HEK293 (cell line): ENCODE data around the gene DTHD1.

Experiments
- CTCF ChIA-PET: fragments of 350-600 bp; formaldehyde crosslinking; extraction: SDS; loops from one replicate; lab custom pipeline; 2021; ENCODE audit warnings: antibody characterized with exemption; lab: Yijun Ruan, JAX
- POLR2A ChIA-PET: fragments of 300-600 bp; formaldehyde crosslinking; extraction: SDS; loops from one replicate; lab custom pipeline; 2020; ENCODE audit warnings: antibody characterized with exemption, inconsistent platforms; lab: Yijun Ruan, JAX
- H3K27ac ChIP-seq: fragments of 200-500 bp; sonication (Bioruptor generic); 2 replicates; pipeline ENCODE4 v1.5.1; 2014; ENCODE audit warnings: low read depth, low read length, control low read depth, inconsistent platforms; ENCODE audit errors: extremely low read depth
- H3K36me3 ChIP-seq, 2 experiments: fragments of 200-500 bp in 1 of 2; sonication (Bioruptor generic) in 1 of 2; 1 replicate in 1 of 2; 2 replicates in 1 of 2; pipeline ENCODE4 v1.5.1; 2014 to 2017; ENCODE audit warnings: inconsistent platforms in 2 of 2, low read length in 2 of 2; ENCODE audit not compliant: control insufficient read depth in 2 of 2, insufficient read depth in 1 of 2
- H3K4me1 ChIP-seq: fragments of 200-500 bp; sonication (Bioruptor generic); 2 replicates; pipeline ENCODE4 v1.5.1; 2014; ENCODE audit warnings: mild to moderate bottlenecking, low read length, inconsistent platforms; ENCODE audit not compliant: control insufficient read depth, insufficient read depth
- H3K4me3 ChIP-seq: 2 replicates; pipeline ENCODE4 v1.5.1; 2011; ENCODE audit warnings: low read depth, mild to moderate bottlenecking, control low read depth, low read length, moderate library complexity
- H3K9me3 ChIP-seq: fragments of 200-500 bp; sonication (Bioruptor generic); 2 replicates; pipeline ENCODE4 v1.5.1; 2014; ENCODE audit warnings: low read depth, low read length, inconsistent platforms; ENCODE audit not compliant: control insufficient read depth, insufficient read depth
- BCL11A ChIP-seq: fragments of 450-650 bp; formaldehyde crosslinking; IDR thresholded peaks from 2 replicates; pipeline ENCODE4 v1.5.1; 2016; ENCODE audit warnings: low read depth, missing biosample characterization, missing genetic modification characterization
- EGR2 ChIP-seq: fragments of 450-650 bp; formaldehyde crosslinking; IDR thresholded peaks from 2 replicates; pipeline ENCODE4 v1.5.1; 2016; ENCODE audit warnings: low read depth, missing biosample characterization, missing genetic modification characterization
- GLIS2 ChIP-seq: fragments of 450-650 bp; formaldehyde crosslinking; IDR thresholded peaks from 2 replicates; pipeline ENCODE4 v1.5.1; 2016; ENCODE audit warnings: missing biosample characterization, missing genetic modification characterization
- HOXC10 ChIP-seq: sonication (generic); formaldehyde crosslinking; IDR thresholded peaks from 2 replicates; pipeline ENCODE4 v1.8.1; 2023; ENCODE audit warnings: mild to moderate bottlenecking, missing genetic modification reagents
- MZF1 ChIP-seq: fragments of 450-650 bp; formaldehyde crosslinking; IDR thresholded peaks from 2 replicates; pipeline ENCODE4 v1.5.1; 2017; ENCODE audit warnings: missing biosample characterization, missing genetic modification characterization, borderline replicate concordance
- RBAK ChIP-seq: fragments of 450-650 bp; formaldehyde crosslinking; IDR thresholded peaks from 2 replicates; pipeline ENCODE4 v1.5.1; 2016; ENCODE audit warnings: missing biosample characterization, missing genetic modification characterization
- SP3 ChIP-seq: fragments of 450-650 bp; formaldehyde crosslinking; IDR thresholded peaks from 2 replicates; pipeline ENCODE4 v1.5.1; 2016; ENCODE audit warnings: missing biosample characterization, missing genetic modification characterization
- ZBTB48 ChIP-seq: fragments of 450-650 bp; formaldehyde crosslinking; IDR thresholded peaks from 2 replicates; pipeline ENCODE4 v1.5.1; 2016; ENCODE audit warnings: missing biosample characterization, missing genetic modification characterization
- ZFP37 ChIP-seq: fragments of 450-650 bp; formaldehyde crosslinking; IDR thresholded peaks from 2 replicates; pipeline ENCODE4 v1.5.1; 2016; ENCODE audit warnings: missing biosample characterization, missing genetic modification characterization
- ZNF112 ChIP-seq: fragments of 450-650 bp; formaldehyde crosslinking; IDR thresholded peaks from 2 replicates; pipeline ENCODE4 v1.5.0; 2017; ENCODE audit warnings: missing biosample characterization, missing genetic modification characterization
- ZNF19 ChIP-seq: fragments of 450-650 bp; formaldehyde crosslinking; IDR thresholded peaks from 2 replicates; pipeline ENCODE4; 2016; ENCODE audit warnings: missing biosample characterization, missing genetic modification characterization, low read depth
- ZNF214 ChIP-seq: fragments of 450-650 bp; formaldehyde crosslinking; IDR thresholded peaks from 2 replicates; pipeline ENCODE4 v1.5.1; 2017; ENCODE audit warnings: missing biosample characterization, mild to moderate bottlenecking, missing genetic modification characterization, borderline replicate concordance
- ZNF223 ChIP-seq: fragments of 450-650 bp; formaldehyde crosslinking; IDR thresholded peaks from 2 replicates; pipeline ENCODE4 v1.5.1; 2016; ENCODE audit warnings: missing biosample characterization, missing genetic modification characterization
- ZNF350 ChIP-seq: fragments of 450-650 bp; formaldehyde crosslinking; IDR thresholded peaks from 2 replicates; pipeline ENCODE4 v1.5.0; 2017; ENCODE audit warnings: missing biosample characterization, mild to moderate bottlenecking, missing genetic modification characterization
- ZNF37A ChIP-seq: fragments of 450-650 bp; IDR thresholded peaks from 2 replicates; pipeline ENCODE4 v1.5.1; 2018; ENCODE audit warnings: missing biosample characterization, missing genetic modification characterization
- ZNF426 ChIP-seq: fragments of 450-650 bp; formaldehyde crosslinking; IDR thresholded peaks from 2 replicates; pipeline ENCODE4 v1.5.1; 2017; ENCODE audit warnings: missing biosample characterization, missing genetic modification characterization, mild to moderate bottlenecking, inconsistent platforms, moderate library complexity
- ZNF501 ChIP-seq: fragments of 450-650 bp; formaldehyde crosslinking; IDR thresholded peaks from 2 replicates; pipeline ENCODE4 v1.5.1; 2016; ENCODE audit warnings: missing biosample characterization, missing genetic modification characterization
- ZNF510 ChIP-seq: fragments of 450-650 bp; formaldehyde crosslinking; IDR thresholded peaks from 2 replicates; pipeline ENCODE4 v1.5.1; 2018; ENCODE audit warnings: mild to moderate bottlenecking, missing genetic modification characterization, missing biosample characterization; ENCODE audit not compliant: insufficient replicate concordance
- ZNF548 ChIP-seq: fragments of 450-650 bp; formaldehyde crosslinking; IDR thresholded peaks from 2 replicates; pipeline ENCODE4 v1.5.1; 2016; ENCODE audit warnings: missing biosample characterization, missing genetic modification characterization
- ZNF610 ChIP-seq: fragments of 450-650 bp; formaldehyde crosslinking; IDR thresholded peaks from 2 replicates; pipeline ENCODE4 v1.5.1; 2016; ENCODE audit warnings: missing biosample characterization, missing genetic modification characterization, borderline replicate concordance
- ZNF624 ChIP-seq: fragments of 450-650 bp; formaldehyde crosslinking; IDR thresholded peaks from 2 replicates; pipeline ENCODE4 v1.5.1; 2017; ENCODE audit warnings: missing biosample characterization, missing genetic modification characterization
- ZNF701 ChIP-seq: fragments of 450-650 bp; formaldehyde crosslinking; IDR thresholded peaks from 2 replicates; pipeline ENCODE4 v1.5.1; 2016; ENCODE audit warnings: missing biosample characterization, missing genetic modification characterization
- ZNF76 ChIP-seq: fragments of 450-650 bp; formaldehyde crosslinking; IDR thresholded peaks from 2 replicates; pipeline ENCODE4; 2016; ENCODE audit warnings: low read depth, missing biosample characterization, missing genetic modification characterization, borderline replicate concordance
- TF ChIP-seq, protein P1 (sequence below): fragments of 450-650 bp; formaldehyde crosslinking; IDR thresholded peaks from 2 replicates; pipeline ENCODE4 v1.5.1; 2017; ENCODE audit warnings: missing biosample characterization, missing genetic modification characterization
- TF ChIP-seq, protein P2 (sequence below): sonication (generic); formaldehyde crosslinking; IDR thresholded peaks from 2 replicates; pipeline ENCODE4 v1.8.1; 2022; ENCODE audit warnings: mild to moderate bottlenecking, moderate library complexity, missing genetic modification reagents
- TF ChIP-seq, protein P3 (sequence below): fragments of 450-650 bp; formaldehyde crosslinking; IDR thresholded peaks from 2 replicates; pipeline ENCODE4 v1.5.1; 2016; ENCODE audit warnings: missing biosample characterization, missing genetic modification characterization
- TF ChIP-seq, protein P4 (sequence below): IDR thresholded peaks from 2 replicates; pipeline ENCODE4 v1.6.1; 2011; ENCODE audit warnings: mild to moderate bottlenecking, low read depth, low read length, borderline replicate concordance
- TF ChIP-seq, protein P5 (sequence below): fragments of 450-650 bp; formaldehyde crosslinking; IDR thresholded peaks from 2 replicates; pipeline ENCODE4; 2016; ENCODE audit warnings: missing biosample characterization, missing genetic modification characterization

Gene DTHD1

DNA sequence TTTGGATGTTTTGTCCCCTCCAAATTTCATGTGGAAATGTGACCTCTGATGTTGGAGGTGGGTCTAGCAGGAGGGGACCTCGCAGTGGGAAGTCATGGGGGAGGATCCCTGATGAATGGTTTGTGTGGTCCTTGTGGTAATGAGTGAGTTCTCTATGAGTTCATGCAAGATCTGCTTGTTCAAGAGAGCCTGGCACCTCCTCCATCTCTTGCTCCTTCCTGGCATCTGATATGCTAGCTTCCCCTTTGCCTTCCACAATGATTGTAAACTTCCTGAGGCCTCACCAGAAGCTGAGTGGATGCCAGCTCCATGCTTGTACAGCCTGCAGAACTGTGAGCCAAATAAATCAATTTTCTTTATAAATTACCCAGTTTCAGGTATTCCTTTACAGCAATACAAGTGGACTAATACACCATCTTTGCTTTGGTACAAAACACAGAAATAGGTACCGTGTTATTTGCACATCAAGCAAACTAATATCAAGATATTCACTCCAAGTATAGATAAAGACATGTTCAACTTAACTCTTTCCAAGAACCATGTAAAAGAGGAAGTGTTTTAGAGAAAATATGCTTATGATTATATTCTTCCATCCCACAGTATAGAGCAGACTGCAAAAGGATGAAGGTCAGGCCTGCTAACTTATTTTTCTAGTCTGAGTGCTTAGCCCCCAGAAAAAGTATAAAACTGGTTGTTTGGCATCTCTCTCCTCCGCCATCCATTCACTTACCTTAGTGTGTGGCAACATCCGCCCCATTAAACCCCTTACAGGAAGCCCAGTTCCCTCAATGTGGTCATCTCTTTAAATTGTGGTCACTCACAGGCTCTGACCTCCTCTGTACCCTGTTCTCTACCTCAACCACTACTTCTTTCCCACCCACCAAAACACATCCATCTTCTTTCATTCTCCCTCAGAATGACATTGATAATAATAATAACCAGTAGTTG lies 43.8 kb upstream of the DTHD1 start:
- Histone ChIP-seq H3K9me3 (no peaks in the 10 kb centered on the region), H3K36me3 (no peaks in the 10 kb centered on the region), H3K4me1 (peaks cover 7% of the 10 kb centered on the region), H3K4me3 (no peak overlapping the region), H3K27ac (no peak overlapping the region)
- CTCF ChIA-PET = no interaction called here
- TF ChIP-seq GLIS2 (tag by site-specific recombination) (no peak), ZNF223 (no peak), ZNF510 (no peak), EGR2 (tag by site-specific recombination) (no peak), ZNF37A (tag by site-specific recombination) (no peak), ZNF624 (tag by site-specific recombination) (no peak), BCL11A (tag by site-specific recombination) (no peak), ZNF76 (tag by site-specific recombination) (no peak), ZNF501 (no peak), ZNF548 (tag by site-specific recombination) (no peak), ZNF701 (tag by site-specific recombination) (no peak), ZNF350 (tag by site-specific recombination) (no peak), RBAK (tag by site-specific recombination) (no peak)
- TF ChIP-seq, protein P1, sequence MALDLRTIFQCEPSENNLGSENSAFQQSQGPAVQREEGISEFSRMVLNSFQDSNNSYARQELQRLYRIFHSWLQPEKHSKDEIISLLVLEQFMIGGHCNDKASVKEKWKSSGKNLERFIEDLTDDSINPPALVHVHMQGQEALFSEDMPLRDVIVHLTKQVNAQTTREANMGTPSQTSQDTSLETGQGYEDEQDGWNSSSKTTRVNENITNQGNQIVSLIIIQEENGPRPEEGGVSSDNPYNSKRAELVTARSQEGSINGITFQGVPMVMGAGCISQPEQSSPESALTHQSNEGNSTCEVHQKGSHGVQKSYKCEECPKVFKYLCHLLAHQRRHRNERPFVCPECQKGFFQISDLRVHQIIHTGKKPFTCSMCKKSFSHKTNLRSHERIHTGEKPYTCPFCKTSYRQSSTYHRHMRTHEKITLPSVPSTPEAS = no peak
- TF ChIP-seq, protein P2, sequence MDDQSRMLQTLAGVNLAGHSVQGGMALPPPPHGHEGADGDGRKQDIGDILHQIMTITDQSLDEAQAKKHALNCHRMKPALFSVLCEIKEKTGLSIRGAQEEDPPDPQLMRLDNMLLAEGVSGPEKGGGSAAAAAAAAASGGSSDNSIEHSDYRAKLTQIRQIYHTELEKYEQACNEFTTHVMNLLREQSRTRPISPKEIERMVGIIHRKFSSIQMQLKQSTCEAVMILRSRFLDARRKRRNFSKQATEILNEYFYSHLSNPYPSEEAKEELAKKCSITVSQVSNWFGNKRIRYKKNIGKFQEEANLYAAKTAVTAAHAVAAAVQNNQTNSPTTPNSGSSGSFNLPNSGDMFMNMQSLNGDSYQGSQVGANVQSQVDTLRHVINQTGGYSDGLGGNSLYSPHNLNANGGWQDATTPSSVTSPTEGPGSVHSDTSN (CRISPR knock-in tag) = no peak
- TF ChIP-seq, protein P3, sequence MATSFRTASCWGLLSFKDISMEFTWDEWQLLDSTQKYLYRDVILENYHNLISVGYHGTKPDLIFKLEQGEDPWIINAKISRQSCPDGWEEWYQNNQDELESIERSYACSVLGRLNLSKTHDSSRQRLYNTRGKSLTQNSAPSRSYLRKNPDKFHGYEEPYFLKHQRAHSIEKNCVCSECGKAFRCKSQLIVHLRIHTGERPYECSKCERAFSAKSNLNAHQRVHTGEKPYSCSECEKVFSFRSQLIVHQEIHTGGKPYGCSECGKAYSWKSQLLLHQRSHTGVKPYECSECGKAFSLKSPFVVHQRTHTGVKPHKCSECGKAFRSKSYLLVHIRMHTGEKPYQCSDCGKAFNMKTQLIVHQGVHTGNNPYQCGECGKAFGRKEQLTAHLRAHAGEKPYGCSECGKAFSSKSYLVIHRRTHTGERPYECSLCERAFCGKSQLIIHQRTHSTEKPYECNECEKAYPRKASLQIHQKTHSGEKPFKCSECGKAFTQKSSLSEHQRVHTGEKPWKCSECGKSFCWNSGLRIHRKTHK = no peak
- TF ChIP-seq, protein P4, sequence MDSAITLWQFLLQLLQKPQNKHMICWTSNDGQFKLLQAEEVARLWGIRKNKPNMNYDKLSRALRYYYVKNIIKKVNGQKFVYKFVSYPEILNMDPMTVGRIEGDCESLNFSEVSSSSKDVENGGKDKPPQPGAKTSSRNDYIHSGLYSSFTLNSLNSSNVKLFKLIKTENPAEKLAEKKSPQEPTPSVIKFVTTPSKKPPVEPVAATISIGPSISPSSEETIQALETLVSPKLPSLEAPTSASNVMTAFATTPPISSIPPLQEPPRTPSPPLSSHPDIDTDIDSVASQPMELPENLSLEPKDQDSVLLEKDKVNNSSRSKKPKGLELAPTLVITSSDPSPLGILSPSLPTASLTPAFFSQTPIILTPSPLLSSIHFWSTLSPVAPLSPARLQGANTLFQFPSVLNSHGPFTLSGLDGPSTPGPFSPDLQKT = no peak
- POLR2A ChIA-PET = no interaction called here

DNA sequence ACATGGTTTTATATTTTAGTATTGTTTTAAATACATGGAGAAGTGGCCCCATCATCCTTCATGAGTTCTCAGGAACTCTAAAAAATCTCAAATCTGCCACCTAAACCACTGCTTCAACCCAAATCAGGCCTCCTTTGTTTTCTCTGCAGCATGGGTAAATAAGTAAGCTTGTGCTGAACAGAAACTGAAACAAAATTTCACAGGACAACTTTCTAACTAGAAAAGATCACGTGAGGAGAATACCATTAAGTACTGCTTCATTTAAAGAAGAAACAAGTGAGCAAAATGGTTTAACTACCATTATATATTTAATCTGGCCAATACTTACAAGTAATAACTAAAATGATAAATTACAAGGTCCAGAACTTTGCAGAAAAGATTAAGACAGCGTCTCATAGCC lies 39.6 kb upstream of the DTHD1 start:
- POLR2A ChIA-PET = no interaction called here
- TF ChIP-seq, protein P1 = no peak
- TF ChIP-seq ZBTB48 (tag by site-specific recombination) = no peak
- TF ChIP-seq ZNF19 (tag by site-specific recombination) = no peak
- TF ChIP-seq HOXC10 (CRISPR knock-in tag) = no peak
- TF ChIP-seq ZNF37A (tag by site-specific recombination) = no peak
- no peak for TF ChIP-seq ZNF610 (tag by site-specific recombination)
- no peak for TF ChIP-seq ZNF214
- TF ChIP-seq MZF1 = no peak
- no peak for TF ChIP-seq SP3 (tag by site-specific recombination)
- TF ChIP-seq, protein P5, sequence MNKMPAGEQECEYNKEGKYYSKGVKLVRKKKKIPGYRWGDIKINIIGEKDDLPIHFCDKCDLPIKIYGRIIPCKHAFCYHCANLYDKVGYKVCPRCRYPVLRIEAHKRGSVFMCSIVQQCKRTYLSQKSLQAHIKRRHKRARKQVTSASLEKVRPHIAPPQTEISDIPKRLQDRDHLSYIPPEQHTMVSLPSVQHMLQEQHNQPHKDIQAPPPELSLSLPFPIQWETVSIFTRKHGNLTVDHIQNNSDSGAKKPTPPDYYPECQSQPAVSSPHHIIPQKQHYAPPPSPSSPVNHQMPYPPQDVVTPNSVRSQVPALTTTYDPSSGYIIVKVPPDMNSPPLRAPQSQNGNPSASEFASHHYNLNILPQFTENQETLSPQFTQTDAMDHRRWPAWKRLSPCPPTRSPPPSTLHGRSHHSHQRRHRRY (tag by site-specific recombination) = no peak
- TF ChIP-seq ZFP37 (tag by site-specific recombination) = no peak
- no peak for TF ChIP-seq ZNF426
- no peak for TF ChIP-seq ZNF112 (tag by site-specific recombination)

More for the DNA sequence above, 39.6 kb upstream of the DTHD1 start:
- Histone ChIP-seq H3K27ac (no peak overlapping the region), H3K4me1 (peaks cover 7% of the 10 kb centered on the region; the same call in 1 of the 2 replicates), H3K9me3 (no peaks in the 10 kb centered on the region), H3K4me3 (no peak overlapping the region), H3K36me3 (no peaks in the 10 kb centered on the region)
- CTCF ChIA-PET = interaction anchor here (0.7 kb wide), 1 partner anchor 497 kb away, joined by 3 read pairs; no protein-coding TSS in a partner anchor
